ENCODE measurements around the gene PCYT2. TPM values are rescaled to one million over a fixed set of nuclear protein-coding genes. Genes with fewer than 3 reads are reported as not detected.
A peak's percentile ranks its signal among the peaks of the same experiment; 100 is the strongest.

PCYT2 gene
- total RNA-seq, 2 donors from 2014 or later: 66.8 to 70.9 TPM

GRCh38 chr17:81854974-81855774 lies 56.0 kb downstream of the PCYT2 start:
- 97% methylated on average over 25 to 28 of the region's 29 CpGs for WGBS, 2 experiments (ENCODE audit: insufficient coverage in 1 of 2, insufficient read length in 1 of 2)
- Histone ChIP-seq H3K27me3 (ENCODE audit: control insufficient read depth, insufficient read depth, low read length, poor library complexity, severe bottlenecking) (no peaks in the 10 kb centered on the region), H3K36me3 (ENCODE audit: control insufficient read depth, insufficient read depth, low read length) (peaks cover 84% of the 10 kb centered on the region), H3K4me1 (ENCODE audit: control insufficient read depth, insufficient read depth, low read length) (peaks cover 8% of the 10 kb centered on the region), H3K9me3 (ENCODE audit: control insufficient read depth, low read length) (no peaks in the 10 kb centered on the region), H3K4me3 (ENCODE audit: low read length) (no peak overlapping the region), H3K27ac (ENCODE audit: low read depth, low read length) (no peak overlapping the region), H3K9ac (ENCODE audit: extremely low read depth, low read length, poor library complexity, severe bottlenecking) (no peak overlapping the region)
- Mint-ChIP-seq H3K4me3 (no peak overlapping the region), H3K4me1 (peaks cover 6% of the 10 kb centered on the region), H3K36me3 (ENCODE audit: low read depth) (peaks cover 75% of the 10 kb centered on the region), H3K27ac (peak overlapping the region; percentile 36), H3K9me3 (no peaks in the 10 kb centered on the region), H3K27me3 (ENCODE audit: insufficient read depth) (no peaks in the 10 kb centered on the region)
- DNase-seq: peak; percentile 75
- TF ChIP-seq, protein P1, sequence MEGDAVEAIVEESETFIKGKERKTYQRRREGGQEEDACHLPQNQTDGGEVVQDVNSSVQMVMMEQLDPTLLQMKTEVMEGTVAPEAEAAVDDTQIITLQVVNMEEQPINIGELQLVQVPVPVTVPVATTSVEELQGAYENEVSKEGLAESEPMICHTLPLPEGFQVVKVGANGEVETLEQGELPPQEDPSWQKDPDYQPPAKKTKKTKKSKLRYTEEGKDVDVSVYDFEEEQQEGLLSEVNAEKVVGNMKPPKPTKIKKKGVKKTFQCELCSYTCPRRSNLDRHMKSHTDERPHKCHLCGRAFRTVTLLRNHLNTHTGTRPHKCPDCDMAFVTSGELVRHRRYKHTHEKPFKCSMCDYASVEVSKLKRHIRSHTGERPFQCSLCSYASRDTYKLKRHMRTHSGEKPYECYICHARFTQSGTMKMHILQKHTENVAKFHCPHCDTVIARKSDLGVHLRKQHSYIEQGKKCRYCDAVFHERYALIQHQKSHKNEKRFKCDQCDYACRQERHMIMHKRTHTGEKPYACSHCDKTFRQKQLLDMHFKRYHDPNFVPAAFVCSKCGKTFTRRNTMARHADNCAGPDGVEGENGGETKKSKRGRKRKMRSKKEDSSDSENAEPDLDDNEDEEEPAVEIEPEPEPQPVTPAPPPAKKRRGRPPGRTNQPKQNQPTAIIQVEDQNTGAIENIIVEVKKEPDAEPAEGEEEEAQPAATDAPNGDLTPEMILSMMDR (conservative IDR thresholded peaks at IDR 0.05): peak; percentile 53

DNA sequence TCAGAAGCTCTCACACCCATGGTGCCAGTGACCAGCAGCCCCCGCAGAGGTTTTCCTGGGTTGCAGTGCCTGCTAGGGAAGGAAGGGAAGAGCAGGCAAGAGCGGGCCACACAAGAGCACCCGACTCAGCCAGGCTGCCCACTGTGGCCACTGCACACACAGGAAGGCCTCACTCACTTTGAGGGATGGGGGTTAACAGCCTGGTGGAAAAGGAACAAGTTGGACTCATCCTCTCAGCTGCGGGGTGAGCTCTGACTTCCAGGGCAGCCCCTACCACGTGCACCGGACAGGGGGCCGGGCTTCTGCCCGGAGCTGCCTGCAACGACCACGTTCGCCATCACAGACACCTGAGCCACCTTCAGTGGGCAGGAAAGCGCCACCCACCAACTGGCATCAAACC lies 59.0 kb downstream of the PCYT2 start:
- no peaks in the 10 kb centered on the region for H3K4me1 ChIP-seq (ENCODE audit: control insufficient read depth, insufficient read depth, low read length)
- Mint-ChIP-seq H3K27ac (no peak overlapping the region), H3K4me3 (no peak overlapping the region), H3K27me3 (ENCODE audit: insufficient read depth) (no peaks in the 10 kb centered on the region), H3K36me3 (ENCODE audit: low read depth) (peaks cover 57% of the 10 kb centered on the region), H3K9me3 (no peaks in the 10 kb centered on the region), H3K4me1 (no peaks in the 10 kb centered on the region)
- TF ChIP-seq, protein P1 (conservative IDR thresholded peaks at IDR 0.05): no peak
- H3K9me3 ChIP-seq (ENCODE audit: control insufficient read depth, low read length): no peaks in the 10 kb centered on the region
- DNase-seq: no peak
- 95 to 99% methylated on average over 8 to 12 of the region's 12 CpGs for WGBS, 2 experiments (ENCODE audit: insufficient coverage in 1 of 2, insufficient read length in 1 of 2)
- H3K27me3 ChIP-seq (ENCODE audit: control insufficient read depth, insufficient read depth, low read length, poor library complexity, severe bottlenecking): no peaks in the 10 kb centered on the region
- H3K27ac ChIP-seq (ENCODE audit: low read depth, low read length): no peak overlapping the region
- H3K9ac ChIP-seq (ENCODE audit: extremely low read depth, low read length, poor library complexity, severe bottlenecking): no peak overlapping the region
- H3K4me3 ChIP-seq (ENCODE audit: low read length): no peak overlapping the region
- peaks cover 77% of the 10 kb centered on the region for H3K36me3 ChIP-seq (ENCODE audit: control insufficient read depth, insufficient read depth, low read length)

DNA sequence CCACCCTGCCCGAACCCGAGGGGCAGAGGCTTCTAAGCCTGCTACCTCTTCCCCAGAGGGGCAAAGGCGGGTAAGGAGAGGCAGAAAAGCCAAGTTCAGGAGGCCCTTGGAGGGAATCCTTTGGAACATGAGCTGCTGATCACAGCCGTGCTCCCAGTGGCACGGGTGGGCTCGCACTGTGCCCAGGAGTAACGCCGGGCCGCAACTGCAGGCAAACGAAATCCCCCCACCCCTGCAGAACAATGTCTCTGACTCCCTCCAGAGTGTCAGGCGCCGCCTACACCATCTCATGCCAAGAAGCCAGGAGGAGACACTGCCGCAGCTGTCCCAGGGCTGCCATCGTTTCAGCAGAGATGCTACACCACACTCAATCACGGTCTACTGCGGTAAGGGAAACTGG lies 59.8 kb downstream of the PCYT2 start:
- Histone ChIP-seq H3K36me3 (ENCODE audit: control insufficient read depth, insufficient read depth, low read length) (peaks cover 82% of the 10 kb centered on the region), H3K9ac (ENCODE audit: extremely low read depth, low read length, poor library complexity, severe bottlenecking) (no peak overlapping the region), H3K9me3 (ENCODE audit: control insufficient read depth, low read length) (no peaks in the 10 kb centered on the region), H3K27ac (ENCODE audit: low read depth, low read length) (no peak overlapping the region), H3K27me3 (ENCODE audit: control insufficient read depth, insufficient read depth, low read length, poor library complexity, severe bottlenecking) (no peaks in the 10 kb centered on the region), H3K4me1 (ENCODE audit: control insufficient read depth, insufficient read depth, low read length) (no peaks in the 10 kb centered on the region), H3K4me3 (ENCODE audit: low read length) (no peak overlapping the region)
- H3K9me3 Mint-ChIP-seq: no peaks in the 10 kb centered on the region
- WGBS, 2 experiments (ENCODE audit: insufficient coverage in 1 of 2, insufficient read length in 1 of 2): 95 to 97% methylated on average over 16 of the region's 16 CpGs
- no peaks in the 10 kb centered on the region for H3K27me3 Mint-ChIP-seq (ENCODE audit: insufficient read depth)
- no peaks in the 10 kb centered on the region for H3K4me1 Mint-ChIP-seq
- TF ChIP-seq, protein P1 (conservative IDR thresholded peaks at IDR 0.05): no peak
- DNase-seq: no peak
- peaks cover 62% of the 10 kb centered on the region for H3K36me3 Mint-ChIP-seq (ENCODE audit: low read depth)
- no peak overlapping the region for H3K27ac Mint-ChIP-seq
- no peak overlapping the region for H3K4me3 Mint-ChIP-seq

Other genes starting within 250 kb of the PCYT2 start
- gene OXLD1, start 244.8 kb downstream of the PCYT2 start, total RNA-seq: 10 to 100 TPM; 30.2 to 36.5 TPM
- 10 to 100 TPM; 35.8 to 44.2 TPM for gene CCDC137, start 244.7 kb downstream of the PCYT2 start, total RNA-seq
- 10 to 100 TPM; 41.2 to 47.8 TPM for gene ARL16, start 227.6 kb downstream of the PCYT2 start, total RNA-seq
- gene HGS, start 227.4 kb downstream of the PCYT2 start, total RNA-seq: 100 to 1,000 TPM; 114 to 130 TPM
- 100 to 1,000 TPM in 1 of 2 donors, 10 to 100 TPM in 1; 99.4 to 105 TPM for gene MRPL12, start 208.0 kb downstream of the PCYT2 start, total RNA-seq
- 10 to 100 TPM; 24.8 to 37.6 TPM for gene SLC25A10, start 199.1 kb downstream of the PCYT2 start, total RNA-seq
- gene GCGR, start 107.2 kb downstream of the PCYT2 start, total RNA-seq: 1 to 10 TPM in 1 of 2 donors, not detected in 1; 4.0 TPM
- gene MCRIP1, start 78.1 kb downstream of the PCYT2 start, total RNA-seq: 100 to 1,000 TPM; 164 to 183 TPM
- gene PPP1R27, start 76.3 kb downstream of the PCYT2 start, total RNA-seq: not detected
- 100 to 1,000 TPM; 493 to 535 TPM for gene P4HB, start 50.9 kb downstream of the PCYT2 start, total RNA-seq
- gene ARHGDIA, start 40.1 kb downstream of the PCYT2 start, total RNA-seq: 100 to 1,000 TPM; 240 to 254 TPM
- 100 to 1,000 TPM; 154 to 170 TPM for gene ALYREF, start 19.8 kb downstream of the PCYT2 start, total RNA-seq
- 100 to 1,000 TPM; 161 to 195 TPM for gene ANAPC11, start 19.7 kb downstream of the PCYT2 start, total RNA-seq
- gene NPB, start 9.2 kb downstream of the PCYT2 start, total RNA-seq: 1 to 10 TPM; 3.3 to 3.7 TPM
- gene SIRT7, start 6.8 kb upstream of the PCYT2 start, total RNA-seq: 10 to 100 TPM; 21.8 to 22.1 TPM
- 10 to 100 TPM; 39.9 to 54.1 TPM for gene MAFG, start 16.3 kb upstream of the PCYT2 start, total RNA-seq
- gene PYCR1, start 25.9 kb upstream of the PCYT2 start, total RNA-seq: 100 to 1,000 TPM; 104 to 107 TPM
- gene MYADML2, start 35.8 kb upstream of the PCYT2 start, total RNA-seq: not detected
- gene NOTUM, start 49.8 kb upstream of the PCYT2 start, total RNA-seq: 10 to 100 TPM; 12.5 to 26.3 TPM
- 10 to 100 TPM; 50.8 to 65.4 TPM for gene ASPSCR1, start 66.2 kb upstream of the PCYT2 start, total RNA-seq
- gene CENPX, start 111.5 kb upstream of the PCYT2 start, total RNA-seq: 10 to 100 TPM; 80.0 to 85.0 TPM
- 10 to 100 TPM; 35.1 to 38.9 TPM for gene LRRC45, start 111.9 kb upstream of the PCYT2 start, total RNA-seq
- 10 to 100 TPM; 45.7 to 53.9 TPM for gene RAC3, start 120.3 kb upstream of the PCYT2 start, total RNA-seq
- 10 to 100 TPM; 73.8 to 83.6 TPM for gene DCXR, start 126.3 kb upstream of the PCYT2 start, total RNA-seq
- gene RFNG, start 140.4 kb upstream of the PCYT2 start, total RNA-seq: 10 to 100 TPM; 46.3 to 54.5 TPM
- 100 to 1,000 TPM; 152 to 153 TPM for gene GPS1, start 140.5 kb upstream of the PCYT2 start, total RNA-seq
- gene DUS1L, start 154.4 kb upstream of the PCYT2 start, total RNA-seq: 100 to 1,000 TPM in 1 of 2 donors, 10 to 100 TPM in 1; 85.3 to 108 TPM
- gene FASN, start 186.8 kb upstream of the PCYT2 start, total RNA-seq: 100 to 1,000 TPM; 371 to 498 TPM